HG02884 (cell line): ENCODE measurements around the gene ZNF541.

Source experiments
- ATAC-seq: cut with Tn5 transposase; IDR thresholded peaks from one replicate; pipeline ENCODE4 v1.9.1; 2021; ENCODE audit warnings: mild to moderate bottlenecking, moderate library complexity; ENCODE audit not compliant: unreplicated experiment

The ZNF541 gene

DNA sequence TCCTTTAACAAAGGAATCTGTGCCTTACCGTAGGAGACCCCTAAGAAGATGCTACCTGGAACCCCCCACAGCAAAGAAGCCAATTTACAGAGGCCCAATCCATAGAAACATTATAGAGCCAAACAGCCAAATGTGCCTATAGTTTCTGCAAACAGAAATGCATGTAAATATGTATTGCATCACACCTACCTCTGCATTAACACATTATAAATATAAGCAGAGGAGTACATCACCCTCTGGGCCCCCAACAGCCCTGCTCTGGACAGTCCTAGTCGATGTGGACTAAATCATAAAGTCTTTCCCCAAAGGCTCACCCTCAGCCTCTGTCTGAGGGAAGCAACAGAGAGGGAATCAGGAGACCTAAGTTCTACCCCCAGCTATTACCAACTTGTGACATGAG lies 25.7 kb downstream of the ZNF541 start:
- no peak for ATAC-seq

DNA sequence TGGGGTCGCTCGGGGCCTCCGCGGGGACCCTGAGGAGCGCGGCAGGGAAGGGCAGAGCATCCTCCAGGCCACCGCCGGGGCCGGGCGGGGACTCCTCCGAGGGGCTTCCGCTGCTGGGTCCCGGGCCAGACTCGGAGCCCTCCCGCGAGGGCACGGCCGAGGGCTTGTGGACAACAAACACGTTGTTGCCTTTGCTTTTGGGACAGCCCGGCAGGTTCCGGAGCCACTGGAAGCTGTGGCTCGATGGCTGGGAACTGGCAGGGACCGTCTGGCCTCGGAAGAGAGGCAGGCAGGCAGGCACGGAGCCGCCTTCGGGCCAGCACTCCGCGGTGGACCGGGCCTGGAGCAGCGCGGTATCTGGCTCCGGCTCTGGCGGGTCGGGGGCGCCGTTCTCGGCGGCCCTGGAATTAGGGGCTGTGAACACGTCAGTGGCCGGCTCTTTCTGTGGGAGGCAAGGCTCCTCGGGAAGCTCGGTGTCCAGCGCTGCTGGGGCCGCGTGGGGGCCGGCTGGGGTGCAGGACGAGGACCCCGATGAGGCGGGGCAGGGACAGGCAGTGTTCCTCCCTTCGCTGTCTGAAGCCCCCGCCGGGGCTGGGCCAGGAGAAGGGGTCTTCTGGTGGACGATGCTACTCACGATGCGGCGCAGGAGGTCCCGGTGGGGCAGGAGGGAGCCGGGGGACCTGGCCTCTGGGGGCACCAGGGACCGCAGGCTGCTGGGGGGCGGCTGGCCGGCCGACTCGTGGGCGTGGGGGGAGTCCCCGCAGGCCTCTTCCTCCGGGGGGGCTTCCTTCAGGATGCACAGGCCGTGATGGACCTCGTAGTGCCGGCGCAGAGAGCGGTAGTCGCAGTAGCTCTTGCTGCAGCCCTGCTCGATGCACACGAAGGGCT lies 27.6 kb downstream of the ZNF541 start:
- ATAC-seq: no peak

DNA sequence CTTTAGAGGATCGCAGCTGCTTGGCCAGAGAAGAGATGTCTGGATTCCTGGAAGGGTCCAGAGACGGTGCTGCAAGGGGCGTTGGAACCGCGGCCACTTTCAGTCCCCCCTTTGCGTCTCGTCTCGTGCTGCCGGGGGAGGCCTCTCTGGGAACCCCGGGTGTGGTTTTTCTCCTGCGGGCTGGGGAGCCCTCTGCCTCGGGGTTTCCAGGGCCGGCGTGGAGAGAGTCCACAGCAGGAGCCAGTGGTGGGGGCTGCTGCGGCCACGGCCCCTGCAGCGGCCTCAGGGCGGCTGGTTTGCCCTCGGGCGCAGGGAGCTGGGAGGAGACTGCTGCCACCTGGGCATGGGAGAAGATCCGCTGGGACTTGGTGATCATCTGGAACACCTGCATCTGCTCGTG lies 28.5 kb downstream of the ZNF541 start:
- ATAC-seq: no peak

DNA sequence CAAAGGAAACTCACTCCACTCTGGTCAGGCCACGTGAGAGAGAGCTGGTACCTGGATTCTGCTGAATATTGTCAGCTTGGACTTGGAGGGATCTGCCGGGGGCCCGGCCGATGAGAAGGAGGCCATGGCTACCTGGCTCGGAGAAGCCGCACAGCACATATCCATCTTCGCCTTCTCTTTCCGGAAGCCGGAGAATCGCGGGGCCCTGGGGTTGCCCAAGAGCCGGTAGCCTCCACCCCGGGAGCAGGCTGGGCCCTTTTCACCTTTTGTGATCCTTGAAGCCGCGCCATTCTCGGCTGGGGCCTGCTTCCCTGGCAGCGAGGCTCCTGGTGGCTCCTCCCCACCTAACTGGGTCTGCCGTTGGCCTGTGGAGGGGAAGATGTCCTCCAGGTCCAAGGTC lies 28.9 kb downstream of the ZNF541 start:
- ATAC-seq: no peak

DNA sequence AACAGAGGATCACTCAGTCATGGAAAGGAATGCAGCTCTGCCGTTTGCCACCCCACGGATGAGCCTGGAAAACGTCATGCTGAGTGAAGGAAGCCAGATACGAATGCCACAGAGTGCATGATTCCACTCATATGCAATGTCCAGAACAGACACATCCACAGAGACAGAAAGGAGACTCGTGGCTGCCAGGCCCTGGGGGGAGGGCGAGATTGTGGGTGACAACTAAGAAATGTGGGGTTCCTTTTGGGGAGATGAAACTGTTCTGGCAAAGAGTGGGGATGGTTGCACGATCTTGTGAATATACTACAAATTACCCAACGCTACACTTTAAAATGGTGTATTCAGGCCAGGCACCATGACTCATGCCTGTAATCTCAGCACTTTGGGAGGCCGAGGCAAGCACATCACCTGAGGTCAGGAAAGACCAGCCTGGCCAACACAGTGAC lies 30.9 kb downstream of the ZNF541 start:
- ATAC-seq: no peak

DNA sequence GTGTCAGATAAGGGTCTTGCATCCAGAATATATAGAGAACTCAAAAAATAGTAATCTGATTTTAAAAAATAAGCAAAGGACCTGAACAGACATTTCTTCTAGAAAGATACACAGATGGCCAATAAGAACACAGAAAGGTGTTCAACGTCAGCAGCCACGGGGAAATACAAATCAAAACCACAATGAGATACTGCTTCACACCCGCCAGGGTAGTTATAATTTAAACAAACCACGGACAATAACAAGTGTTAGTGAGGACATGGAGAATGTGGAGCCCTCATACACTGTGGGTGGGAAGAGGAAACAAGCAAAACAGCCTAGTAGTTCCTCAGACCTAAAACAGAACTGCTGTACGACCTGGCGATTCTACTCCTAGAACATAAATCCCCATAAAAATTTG lies 31.4 kb downstream of the ZNF541 start:
- no peak for ATAC-seq

DNA sequence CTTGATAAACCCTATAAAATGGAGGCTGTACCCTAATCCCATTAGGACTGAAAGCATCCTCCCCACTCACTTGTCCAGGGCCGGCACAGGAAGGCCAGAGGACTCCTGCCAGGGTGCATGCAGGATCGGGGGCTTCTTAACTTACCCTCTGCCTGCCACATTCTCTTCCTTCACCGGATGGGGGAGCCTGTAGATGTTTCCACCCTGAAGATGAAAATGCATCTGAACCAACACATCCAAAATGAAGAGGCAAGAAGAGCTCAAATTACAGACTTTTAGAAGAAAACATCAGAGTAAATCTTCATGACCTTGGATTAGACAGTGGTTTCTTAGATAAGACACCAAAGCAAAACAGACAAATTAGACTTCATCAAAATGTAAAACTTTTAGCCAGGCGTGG lies 32.2 kb downstream of the ZNF541 start:
- ATAC-seq: no peak

DNA sequence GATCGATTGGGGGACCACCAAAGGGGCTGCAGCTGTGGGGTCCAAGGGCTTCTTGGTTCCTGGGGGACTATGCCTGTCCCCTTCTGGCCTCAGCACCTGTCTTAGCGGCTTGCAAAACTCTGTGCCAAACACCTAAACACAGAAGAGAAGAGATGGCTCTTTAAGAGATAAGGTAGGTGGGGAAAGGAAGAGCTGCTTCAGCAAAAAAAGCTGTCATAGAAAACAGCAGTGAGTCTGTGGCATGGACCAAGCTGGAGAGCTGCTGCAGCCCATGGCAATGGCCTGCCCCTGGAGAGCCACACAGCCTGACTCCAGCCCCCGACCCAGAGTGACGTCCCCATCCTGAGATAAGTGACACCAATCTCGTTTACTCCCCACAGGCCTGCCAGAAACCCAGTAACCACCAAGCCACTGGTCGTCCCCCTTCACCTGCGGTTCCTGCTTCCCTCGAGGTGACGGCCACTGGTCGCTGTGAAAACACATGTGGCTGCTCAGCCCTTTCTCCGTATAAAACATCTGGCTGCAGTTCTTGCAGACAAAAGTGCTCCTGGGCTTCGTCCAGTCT lies 33.1 kb downstream of the ZNF541 start:
- no peak for ATAC-seq

DNA sequence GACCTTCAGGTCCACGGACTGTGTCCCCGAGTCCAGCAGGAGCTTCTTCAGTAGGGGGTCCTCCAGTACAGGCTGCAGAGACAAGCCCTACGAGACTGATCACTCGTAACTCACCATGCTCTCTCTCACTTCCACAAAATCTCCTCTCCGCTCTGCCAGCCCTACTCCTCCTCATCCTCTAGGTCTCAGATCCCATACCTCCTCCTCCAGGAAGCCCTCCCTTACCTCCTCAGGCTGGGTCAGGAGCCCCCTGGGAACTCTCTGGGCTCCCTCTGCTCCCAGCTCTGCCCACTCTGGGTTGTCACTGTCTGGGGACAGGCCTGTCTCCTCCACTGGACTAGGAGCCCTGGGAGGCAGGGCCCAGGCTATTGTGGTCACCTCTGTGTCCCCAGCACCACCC lies 34.1 kb downstream of the ZNF541 start:
- ATAC-seq: no peak

DNA sequence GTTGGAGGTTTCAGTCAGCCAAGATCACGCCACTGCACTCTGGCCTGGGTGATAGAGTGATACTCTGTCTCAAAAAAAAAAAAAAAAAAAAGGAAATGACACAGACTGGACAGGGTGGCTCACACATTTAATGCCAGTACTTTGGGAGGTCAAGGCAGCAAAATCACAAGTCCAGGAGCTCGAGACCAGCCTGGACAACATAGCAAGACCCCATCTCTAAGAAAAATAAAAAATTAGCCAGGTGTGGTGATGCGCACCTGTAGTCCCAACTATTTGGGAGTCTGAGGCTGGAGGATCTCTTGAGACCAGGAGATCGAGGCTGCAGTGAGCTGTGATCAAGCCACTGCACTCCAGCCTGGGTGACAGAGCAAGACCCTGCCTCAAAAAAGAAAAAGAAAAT lies 35.5 kb downstream of the ZNF541 start:
- ATAC-seq: no peak

DNA sequence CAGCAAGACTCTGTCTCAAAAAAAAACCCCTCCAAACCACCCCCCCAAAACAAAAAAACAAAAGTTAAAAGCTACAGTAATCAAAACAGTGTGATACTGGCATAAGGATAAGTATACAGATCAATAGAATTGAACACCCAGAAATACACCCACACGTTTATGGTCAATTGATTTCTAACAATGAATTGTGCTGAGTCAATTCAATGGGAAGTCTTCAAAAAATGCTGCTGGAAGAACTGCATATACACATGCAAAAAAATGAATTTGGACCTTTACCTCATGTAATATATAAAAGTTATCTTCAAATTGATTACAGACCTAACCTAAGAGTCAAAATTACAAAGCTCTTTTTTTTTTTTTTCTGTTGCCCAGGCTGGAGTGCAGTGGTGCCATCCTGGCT lies 38.3 kb downstream of the ZNF541 start:
- ATAC-seq: no peak

DNA sequence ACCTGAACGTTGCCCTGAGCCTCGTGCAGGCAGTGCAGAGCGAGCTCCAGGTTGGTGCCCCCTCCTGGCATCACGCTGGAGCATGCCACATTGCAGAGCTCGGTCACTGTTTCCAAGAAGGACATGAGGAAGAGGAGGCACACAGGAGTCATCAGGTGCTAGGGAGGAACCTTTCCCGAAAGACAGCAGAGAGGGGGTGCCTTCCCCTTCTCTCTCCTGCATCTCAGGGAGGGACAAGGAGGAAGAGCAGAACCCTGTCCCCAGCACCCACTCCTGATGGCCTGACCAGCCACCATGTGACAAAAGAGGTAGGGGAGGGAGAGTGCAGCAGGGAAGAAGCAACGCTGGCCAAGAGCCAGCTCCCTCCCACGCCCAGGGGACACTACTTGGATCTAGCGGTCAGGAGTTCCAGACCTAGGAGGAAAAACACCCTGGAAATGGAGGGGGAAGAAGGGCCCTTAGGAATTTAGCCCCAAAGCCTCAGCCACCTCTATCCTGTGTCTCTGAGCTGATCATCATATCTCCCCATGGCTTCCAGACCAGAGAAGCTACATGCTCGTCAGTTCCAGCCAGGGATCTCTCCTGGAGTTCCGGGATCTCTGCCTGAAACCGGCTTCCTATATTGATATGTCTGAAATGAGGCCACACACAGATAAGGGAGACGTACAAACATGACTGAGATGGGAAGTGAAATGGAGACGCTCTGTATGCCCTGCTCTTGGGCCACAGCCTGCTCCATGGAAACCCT lies 41.1 kb downstream of the ZNF541 start:
- ATAC-seq: no peak

DNA sequence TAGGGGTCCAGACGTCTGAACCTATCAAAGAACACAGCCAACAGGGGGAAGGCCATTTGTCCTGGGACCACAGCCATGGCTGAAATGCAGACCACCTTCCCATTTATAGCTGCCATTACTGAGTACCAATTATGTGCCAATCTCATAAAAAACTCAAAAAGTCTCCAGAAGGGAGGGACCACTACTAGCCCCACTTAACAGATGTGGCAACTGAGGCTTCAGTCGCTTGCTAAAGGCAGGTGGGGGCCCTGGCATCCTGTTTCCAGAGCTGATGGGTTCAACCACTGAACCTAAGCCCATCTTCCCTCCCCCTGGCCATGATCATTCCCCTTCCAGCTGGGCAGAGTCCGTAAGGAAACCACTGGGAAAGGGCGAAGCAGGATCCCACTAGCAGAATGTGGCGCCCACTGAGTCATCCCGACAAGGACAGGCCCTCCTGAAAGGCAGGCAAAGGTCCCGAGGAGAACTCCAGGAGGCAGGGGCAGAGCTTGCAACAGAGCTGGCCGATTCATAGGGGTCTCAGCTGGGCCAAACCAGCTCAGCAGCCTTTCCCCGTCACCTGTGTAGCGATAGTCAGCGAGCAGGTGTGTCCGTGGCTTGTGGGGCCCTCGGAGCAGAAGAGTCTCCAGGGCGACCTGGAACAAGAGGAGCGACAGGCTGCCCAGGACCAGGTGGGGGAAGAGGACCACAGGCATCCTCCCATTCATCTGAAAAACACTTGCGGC lies 43.8 kb downstream of the ZNF541 start:
- ATAC-seq: no peak

DNA sequence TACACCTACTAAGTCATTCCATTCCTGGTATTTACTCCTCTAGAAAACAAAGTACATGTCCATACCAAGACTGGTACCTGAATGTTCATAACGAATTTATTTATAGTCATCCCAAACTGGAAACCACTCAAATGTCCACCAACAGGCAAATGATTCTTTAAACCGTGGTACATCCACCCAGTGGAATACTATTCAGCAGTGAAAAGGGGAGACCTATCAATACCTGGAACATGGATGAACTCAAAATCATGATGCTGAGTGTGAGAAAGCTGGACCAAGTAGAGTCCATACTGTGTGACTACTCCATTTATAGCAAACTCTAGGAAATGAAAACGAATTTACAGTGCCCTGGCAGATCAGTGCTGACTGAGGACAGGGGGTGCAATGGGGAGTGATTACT lies 46.1 kb downstream of the ZNF541 start:
- no peak for ATAC-seq

DNA sequence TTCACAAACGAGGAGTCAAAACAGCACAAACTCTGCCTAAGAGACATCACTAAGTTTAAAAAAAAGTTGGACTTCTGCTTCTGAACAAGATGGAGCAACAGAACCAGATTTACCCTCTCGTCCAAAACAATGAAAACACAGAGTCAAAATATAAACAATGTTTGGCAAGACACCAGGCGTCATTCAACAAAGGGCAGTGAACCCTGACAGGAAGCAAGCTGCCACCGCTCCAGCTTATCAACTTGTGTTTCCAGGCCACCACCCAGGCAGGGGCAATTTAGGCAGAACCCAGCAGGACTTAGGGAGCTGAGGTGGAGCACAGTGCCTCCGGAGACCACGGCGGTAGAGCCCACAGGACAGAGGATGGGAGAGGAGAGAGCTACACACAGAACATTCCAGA lies 49.5 kb downstream of the ZNF541 start:
- ATAC-seq: no peak
